ENCODE data around the gene RAB22A. TPM values are rescaled to one million over a fixed set of nuclear protein-coding genes. Genes with fewer than 3 reads are reported as not detected.

The RAB22A gene
- total and polyA plus RNA-seq, 2 donors from 2014 or later, result 7.0 to 20.7 TPM

DNA sequence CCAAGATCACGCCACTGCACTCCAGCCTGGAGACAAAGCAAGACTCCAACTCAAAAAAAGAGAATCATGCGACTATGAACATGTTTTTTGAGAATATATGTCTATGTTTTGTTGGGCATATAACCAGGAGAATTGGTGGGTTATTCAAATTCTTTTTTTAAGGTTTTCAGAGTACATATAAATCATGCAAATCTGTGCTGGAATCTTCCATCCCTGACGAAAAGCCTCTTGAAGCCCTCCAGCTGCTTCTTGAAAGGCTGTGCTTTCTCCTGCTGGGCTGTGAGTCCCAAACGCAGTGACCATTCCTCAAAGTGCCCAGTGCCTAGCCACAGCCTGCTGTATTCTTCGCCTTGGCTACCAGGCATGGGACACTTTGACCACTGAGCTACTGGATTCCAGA is 9.2 kb upstream of the RAB22A start:
- H3K27me3 ChIP-seq (ENCODE audit: control insufficient read depth, insufficient read depth, low read length), result no peaks in the 10 kb centered on the region
- TF ChIP-seq, protein P1, sequence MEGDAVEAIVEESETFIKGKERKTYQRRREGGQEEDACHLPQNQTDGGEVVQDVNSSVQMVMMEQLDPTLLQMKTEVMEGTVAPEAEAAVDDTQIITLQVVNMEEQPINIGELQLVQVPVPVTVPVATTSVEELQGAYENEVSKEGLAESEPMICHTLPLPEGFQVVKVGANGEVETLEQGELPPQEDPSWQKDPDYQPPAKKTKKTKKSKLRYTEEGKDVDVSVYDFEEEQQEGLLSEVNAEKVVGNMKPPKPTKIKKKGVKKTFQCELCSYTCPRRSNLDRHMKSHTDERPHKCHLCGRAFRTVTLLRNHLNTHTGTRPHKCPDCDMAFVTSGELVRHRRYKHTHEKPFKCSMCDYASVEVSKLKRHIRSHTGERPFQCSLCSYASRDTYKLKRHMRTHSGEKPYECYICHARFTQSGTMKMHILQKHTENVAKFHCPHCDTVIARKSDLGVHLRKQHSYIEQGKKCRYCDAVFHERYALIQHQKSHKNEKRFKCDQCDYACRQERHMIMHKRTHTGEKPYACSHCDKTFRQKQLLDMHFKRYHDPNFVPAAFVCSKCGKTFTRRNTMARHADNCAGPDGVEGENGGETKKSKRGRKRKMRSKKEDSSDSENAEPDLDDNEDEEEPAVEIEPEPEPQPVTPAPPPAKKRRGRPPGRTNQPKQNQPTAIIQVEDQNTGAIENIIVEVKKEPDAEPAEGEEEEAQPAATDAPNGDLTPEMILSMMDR (IDR thresholded peaks at IDR 0.05; ENCODE audit: borderline replicate concordance, extremely low read depth, insufficient read depth), result no peak
- H3K9me3 ChIP-seq (ENCODE audit: control insufficient read depth in 2 of 3, insufficient read depth in 1 of 3, low read length in 3 of 3), result no peaks in the 10 kb centered on the region
- intact Hi-C loops (cut with DNase I), result no loop called here
- no peak overlapping the region for H3K4me3 ChIP-seq (ENCODE audit: low read length in 3 of 3)
- H3K4me1 ChIP-seq (ENCODE audit: control insufficient read depth in 2 of 3, insufficient read depth in 2 of 3, low read depth in 1 of 3, low read length in 3 of 3), result no peaks in the 10 kb centered on the region
- no peak for FAIRE-seq
- H3K36me3 ChIP-seq (ENCODE audit: control insufficient read depth in 2 of 3, insufficient read depth in 3 of 3, low read length in 3 of 3), result no peaks in the 10 kb centered on the region
- H3K27ac ChIP-seq (ENCODE audit: low read depth in 2 of 2, low read length in 2 of 2), result no peak overlapping the region
- peak in 3 of 5 donors; percentile 20 to 80 (median 54) for DNase-seq
- H3K9ac ChIP-seq (ENCODE audit: low read length in 3 of 3), result no peak overlapping the region

GRCh38 chr20:58303547-58303946 is 6.0 kb upstream of the RAB22A start:
- FAIRE-seq (no peak), DNase-seq (no peak)
- no peak overlapping the region for H3K4me3 ChIP-seq (ENCODE audit: low read length in 3 of 3)
- H3K9ac ChIP-seq (ENCODE audit: low read length in 3 of 3), result no peak overlapping the region
- TF ChIP-seq, protein P1 (IDR thresholded peaks at IDR 0.05; ENCODE audit: borderline replicate concordance, extremely low read depth, insufficient read depth), result no peak
- H3K27me3 ChIP-seq (ENCODE audit: control insufficient read depth, insufficient read depth, low read length), result no peaks in the 10 kb centered on the region
- no peaks in the 10 kb centered on the region for H3K36me3 ChIP-seq (ENCODE audit: control insufficient read depth in 2 of 3, insufficient read depth in 3 of 3, low read length in 3 of 3)
- H3K4me1 ChIP-seq (ENCODE audit: control insufficient read depth in 2 of 3, insufficient read depth in 2 of 3, low read depth in 1 of 3, low read length in 3 of 3), result peaks cover 0 to 2% (median 0%) of the 10 kb centered on the region in 3 donors
- no peaks in the 10 kb centered on the region for H3K9me3 ChIP-seq (ENCODE audit: control insufficient read depth in 2 of 3, insufficient read depth in 1 of 3, low read length in 3 of 3)
- no peak overlapping the region for H3K27ac ChIP-seq (ENCODE audit: low read depth in 2 of 2, low read length in 2 of 2)
- intact Hi-C loops (cut with DNase I), result no loop called here

DNA sequence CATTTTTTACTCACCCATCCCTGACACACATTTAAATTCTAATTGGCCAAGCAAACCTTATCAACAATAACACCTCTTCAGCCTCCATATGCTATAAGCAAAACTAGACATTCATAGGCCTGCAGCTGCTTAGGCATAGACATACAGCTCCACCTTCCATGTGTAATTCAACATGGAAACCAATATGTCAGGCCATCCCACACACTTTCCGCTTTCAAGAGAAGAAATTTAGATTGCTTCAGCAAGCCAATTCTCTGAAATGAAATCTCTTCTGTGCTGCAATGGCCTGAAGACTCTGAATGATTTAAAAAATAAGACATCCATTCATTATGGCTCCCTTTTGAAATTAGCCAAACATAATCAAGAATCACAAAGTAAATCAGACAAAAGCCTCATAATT is 4.5 kb upstream of the RAB22A start:
- DNase-seq (no peak), FAIRE-seq (no peak)
- Histone ChIP-seq H3K9me3 (ENCODE audit: control insufficient read depth in 2 of 3, insufficient read depth in 1 of 3, low read length in 3 of 3) (no peaks in the 10 kb centered on the region), H3K9ac (ENCODE audit: low read length in 3 of 3) (no peak overlapping the region), H3K27me3 (ENCODE audit: control insufficient read depth, insufficient read depth, low read length) (no peaks in the 10 kb centered on the region), H3K4me1 (ENCODE audit: control insufficient read depth in 2 of 3, insufficient read depth in 2 of 3, low read depth in 1 of 3, low read length in 3 of 3) (peaks cover 0 to 2% (median 0%) of the 10 kb centered on the region in 3 donors), H3K36me3 (ENCODE audit: control insufficient read depth in 2 of 3, insufficient read depth in 3 of 3, low read length in 3 of 3) (no peaks in the 10 kb centered on the region), H3K4me3 (ENCODE audit: low read length in 3 of 3) (no peak overlapping the region), H3K27ac (ENCODE audit: low read depth in 2 of 2, low read length in 2 of 2) (no peak overlapping the region)
- TF ChIP-seq, protein P1 (IDR thresholded peaks at IDR 0.05; ENCODE audit: borderline replicate concordance, extremely low read depth, insufficient read depth), result no peak
- intact Hi-C loops (cut with DNase I), result loop anchor here (5.0 kb wide), 1 partner anchor 262 kb away; no protein-coding TSS in a partner anchor
